Pons (tissue), 1 donor: ENCODE measurements around the gene STK24.
"Not testable (repeated sequence)": the region's sequence is repeated elsewhere in the genome, so short reads cannot be mapped to it uniquely, and the experiment has no call there.

Source experiments
- DNase-seq: peaks from one replicate; pipeline ENCODE4 v3.0.0-alpha.2; 2016; ENCODE audit warnings: low spot score

The STK24 gene

GRCh38 chr13:98576963-98577835 lies at the start of gene STK24:
Gene STK24, minus strand, starts transcription at chr13:98577107. Its CDS starts 321 bp downstream, at chr13:98576786.
- DNase-seq: peak; percentile 58

GRCh38 chr13:98626298-98626935 lies 49.5 kb upstream of the STK24 start:
- DNase-seq: no peak

GRCh38 chr13:98624589-98624988 lies 47.7 kb upstream of the STK24 start:
- not testable (repeated sequence) for DNase-seq

- no peak for DNase-seq
Observed at GRCh38 chr13:98622931-98623331, 46.0 kb upstream of the STK24 start.

- no peak for DNase-seq
Observed at GRCh38 chr13:98619556-98619955, 42.6 kb upstream of the STK24 start.

GRCh38 chr13:98615595-98615994 lies 38.7 kb upstream of the STK24 start:
- not testable (repeated sequence) for DNase-seq

GRCh38 chr13:98613591-98613990 lies 36.7 kb upstream of the STK24 start:
- no peak for DNase-seq

GRCh38 chr13:98609756-98610155 lies 32.8 kb upstream of the STK24 start:
- peak; percentile 10 for DNase-seq

GRCh38 chr13:98606296-98606695 lies 29.4 kb upstream of the STK24 start:
- DNase-seq: no peak

GRCh38 chr13:98599502-98600328 lies 22.8 kb upstream of the STK24 start:
- no peak for DNase-seq

GRCh38 chr13:98598043-98598442 lies 21.1 kb upstream of the STK24 start:
- DNase-seq: no peak

- DNase-seq: no peak
Observed at GRCh38 chr13:98595134-98595533, 18.2 kb upstream of the STK24 start.

- no peak for DNase-seq
Observed at GRCh38 chr13:98592362-98592732, 15.4 kb upstream of the STK24 start.

GRCh38 chr13:98591721-98592361 lies 14.9 kb upstream of the STK24 start:
- no peak for DNase-seq

GRCh38 chr13:98590471-98590870 lies 13.6 kb upstream of the STK24 start:
- not testable (repeated sequence) for DNase-seq

GRCh38 chr13:98589516-98589915 lies 12.6 kb upstream of the STK24 start:
- not testable (repeated sequence) for DNase-seq

- DNase-seq: no peak
Observed at GRCh38 chr13:98586400-98587345, 9.8 kb upstream of the STK24 start.

GRCh38 chr13:98585946-98586345 lies 9.0 kb upstream of the STK24 start:
- no peak for DNase-seq

GRCh38 chr13:98585398-98585754 lies 8.5 kb upstream of the STK24 start:
- no peak for DNase-seq

GRCh38 chr13:98584668-98585397 lies 7.9 kb upstream of the STK24 start:
- no peak for DNase-seq
